SK-N-SH (cell line): Measurements from ENCODE around the gene PPAN. TPM values are rescaled to one million over a fixed set of nuclear protein-coding genes. Genes with fewer than 3 reads are reported as not detected.

Experiments
- CTCF ChIA-PET: fragments of 300-600, 350-600 bp; formaldehyde crosslinking; extraction: SDS; loops from one replicate; lab custom pipeline; 2021; lab: Yijun Ruan, JAX
- POLR2A ChIA-PET: fragments of 350-600 bp; sonication (Branson Sonifier 250); formaldehyde crosslinking; extraction: SDS; loops from one replicate; lab custom pipeline; 2020; ENCODE audit warnings: antibody characterized with exemption, inconsistent platforms; lab: Yijun Ruan, JAX
- DNase-seq: peaks from one replicate; pipeline ENCODE4 v3.0.0; 2012
- H2AFZ ChIP-seq: fragments of 200-600 bp; sonication (generic); 2 replicates; pipeline ENCODE4 v1.8.1; 2016; ENCODE audit warnings: antibody characterized with exemption, mild to moderate bottlenecking, low read depth
- H3F3A ChIP-seq: fragments of 200-600 bp; sonication (generic); replicated peaks from 2 replicates; pipeline ENCODE3; 2016; ENCODE audit warnings: antibody characterized with exemption, mild to moderate bottlenecking; ENCODE audit not compliant: insufficient read depth
- H3K27ac ChIP-seq, 2 experiments: fragments of 200-500 bp in 1 of 2; fragments of 200-600 bp in 1 of 2; sonication (Bioruptor generic) in 1 of 2; sonication (generic), shearing (Covaris generic) in 1 of 2; 2 replicates each; pipeline versions ENCODE4 v1.5.1 to v1.6.1; 2014 to 2016; ENCODE audit warnings: low read depth in 2 of 2, inconsistent platforms in 1 of 2, low read length in 1 of 2, mild to moderate bottlenecking in 1 of 2, mixed read lengths in 1 of 2
- H3K27me3 ChIP-seq: fragments of 200-600 bp; sonication (generic), shearing (Covaris generic); 2 replicates; pipeline ENCODE4 v1.6.1; 2016; ENCODE audit warnings: mixed run types; ENCODE audit not compliant: insufficient read depth
- H3K36me3 ChIP-seq, 2 experiments: fragments of 200-500 bp in 1 of 2; fragments of 200-600 bp in 1 of 2; sonication (Bioruptor generic) in 1 of 2; sonication (generic) in 1 of 2; replicated peaks in 1 of 2; 2 replicates each; pipeline versions ENCODE3 to v1.5.1; 2014 to 2016; ENCODE audit warnings: low read length in 1 of 2, mild to moderate bottlenecking in 1 of 2; ENCODE audit not compliant: insufficient read depth in 2 of 2, control insufficient read depth in 1 of 2
- H3K4me1 ChIP-seq, 2 experiments: fragments of 200-500 bp in 1 of 2; fragments of 200-600 bp in 1 of 2; sonication (Bioruptor generic) in 1 of 2; sonication (generic), shearing (Covaris generic) in 1 of 2; 2 replicates each; pipeline versions ENCODE4 v1.5.1 to v1.6.1; 2014 to 2016; ENCODE audit warnings: low read depth in 1 of 2, low read length in 1 of 2, mixed run types in 1 of 2; ENCODE audit not compliant: insufficient read depth in 2 of 2, control insufficient read depth in 1 of 2
- H3K4me2 ChIP-seq: fragments of 200-600 bp; sonication (generic), shearing (Covaris generic); 2 replicates; pipeline ENCODE4 v1.6.1; 2017; ENCODE audit warnings: mixed run types
- H3K4me3 ChIP-seq, 2 experiments: fragments of 200-500 bp in 1 of 2; fragments of 200-600 bp in 1 of 2; sonication (Bioruptor generic) in 1 of 2; sonication (generic), shearing (Covaris generic) in 1 of 2; 2 replicates each; pipeline versions ENCODE4 v1.5.1 to v1.8.1; 2014 to 2016; ENCODE audit warnings: low read depth in 2 of 2, inconsistent platforms in 1 of 2, low read length in 1 of 2, mild to moderate bottlenecking in 1 of 2, mixed read lengths in 1 of 2, moderate library complexity in 1 of 2
- H3K79me2 ChIP-seq: fragments of 200-600 bp; sonication (generic); 2 replicates; pipeline ENCODE4 v1.8.1; 2017; ENCODE audit warnings: mild to moderate bottlenecking; ENCODE audit not compliant: insufficient read depth
- H3K9ac ChIP-seq: fragments of 200-600 bp; sonication (generic); 2 replicates; pipeline ENCODE4 v1.6.1; 2017; ENCODE audit warnings: mixed run types
- H3K9me2 ChIP-seq: fragments of 200-600 bp; sonication (generic); 2 replicates; pipeline ENCODE4 v1.6.1; 2017; ENCODE audit warnings: mixed run types
- H3K9me3 ChIP-seq: fragments of 200-600 bp; sonication (generic); 2 replicates; pipeline ENCODE4 v1.6.1; 2017; ENCODE audit warnings: mixed run types, mild to moderate bottlenecking, moderate library complexity
- H4K20me1 ChIP-seq: fragments of 200-600 bp; sonication (generic); 2 replicates; pipeline ENCODE4 v1.6.1; 2017; ENCODE audit warnings: mild to moderate bottlenecking, mixed run types; ENCODE audit not compliant: insufficient read depth
- ELF1 ChIP-seq: IDR thresholded peaks from 2 replicates; pipeline ENCODE4 v1.4.0; 2012
- EP300 ChIP-seq, 2 experiments: IDR thresholded peaks; 2 replicates each; pipeline versions ENCODE4 v1.4.0 to v1.6.1; 2012; ENCODE audit warnings: borderline replicate concordance in 1 of 2, low read depth in 1 of 2, low read length in 1 of 2
- EZH2phosphoT487 ChIP-seq: fragments of 200-600 bp; sonication (generic); IDR thresholded peaks from 2 replicates; pipeline ENCODE4 v1.6.1; 2017; ENCODE audit warnings: low read depth, mixed run types, mild to moderate bottlenecking, antibody characterized with exemption, moderate library complexity, borderline replicate concordance
- FOSL2 ChIP-seq: IDR thresholded peaks from 2 replicates; pipeline ENCODE4 v1.4.0; 2012; ENCODE audit warnings: low read depth, mild to moderate bottlenecking, moderate library complexity, borderline replicate concordance
- FOXJ3 ChIP-seq: sonication (generic); formaldehyde crosslinking; IDR thresholded peaks from 2 replicates; pipeline ENCODE4 v1.5.1; 2020; ENCODE audit warnings: mild to moderate bottlenecking, missing genetic modification reagents
- GABPA ChIP-seq: IDR thresholded peaks from 2 replicates; pipeline ENCODE4 v1.4.0; 2012; ENCODE audit warnings: low read depth, mild to moderate bottlenecking
- GATA2 ChIP-seq: sonication (generic); formaldehyde crosslinking; IDR thresholded peaks from 2 replicates; pipeline ENCODE4 v1.5.0; 2020; ENCODE audit warnings: mild to moderate bottlenecking, missing genetic modification reagents
- JUND ChIP-seq: IDR thresholded peaks from 2 replicates; pipeline ENCODE4 v1.4.0; 2012
- MAX ChIP-seq: IDR thresholded peaks from 2 replicates; pipeline ENCODE4 v1.4.0; 2012; ENCODE audit warnings: low read depth
- MEF2A ChIP-seq: IDR thresholded peaks from 2 replicates; pipeline ENCODE4 v1.4.0; 2012; ENCODE audit warnings: low read depth, borderline replicate concordance
- MXI1 ChIP-seq: IDR thresholded peaks from 2 replicates; pipeline ENCODE4 v1.6.1; 2012; ENCODE audit warnings: mild to moderate bottlenecking, low read depth, low read length, improper control_type of control experiment
- NFIC ChIP-seq: IDR thresholded peaks from 2 replicates; pipeline ENCODE4 v1.4.0; 2012; ENCODE audit warnings: borderline replicate concordance
- NRF1 ChIP-seq: IDR thresholded peaks from 2 replicates; pipeline ENCODE4 v1.6.1; 2012; ENCODE audit warnings: low read depth, mild to moderate bottlenecking, low read length
- POLR2AphosphoS5 ChIP-seq: IDR thresholded peaks from 2 replicates; pipeline ENCODE4 v1.6.1; 2012; ENCODE audit warnings: low read depth, low read length
- RFX5 ChIP-seq: IDR thresholded peaks from 2 replicates; pipeline ENCODE4 v1.6.1; 2012; ENCODE audit warnings: mild to moderate bottlenecking, improper control_type of control experiment, low read length
- RXRA ChIP-seq: IDR thresholded peaks from 2 replicates; pipeline ENCODE4 v1.4.0; 2012; ENCODE audit warnings: low read depth, mild to moderate bottlenecking, borderline replicate concordance
- SMC3 ChIP-seq: IDR thresholded peaks from 2 replicates; pipeline ENCODE4 v1.6.1; 2012; ENCODE audit warnings: low read depth, low read length, improper control_type of control experiment
- TCF12 ChIP-seq: IDR thresholded peaks from 2 replicates; pipeline ENCODE4 v1.4.0; 2012
- YY1 ChIP-seq: IDR thresholded peaks from 2 replicates; pipeline ENCODE4 v1.4.0; 2012; ENCODE audit warnings: low read depth, mild to moderate bottlenecking
- WGBS: methylation state at CpG from one replicate; pipeline ENCODE4 v1.1.6; 2017; ENCODE audit warnings: low lambda C conversion rate; 5-methylcytosine and 5-hydroxymethylcytosine counted together
- polyA plus RNA-seq, 3 experiments: library from polyadenylated mRNA; depleted of rRNA; stranded (reverse); fragments of >200 nt; gene quantifications; 2 replicates each; pipeline ENCODE4 v1.2.3, GENCODE V29; 2012

PPAN gene
- polyA plus RNA-seq, 1 of the 3 experiments (the other 2 are of a cell fraction): 75.6 TPM

GRCh38 chr19:10116085-10116865 is 10.1 kb downstream of the PPAN start:
- no peak overlapping the region for H3K4me3 ChIP-seq
- no peak overlapping the region for H3K27ac ChIP-seq
- no peak for TF ChIP-seq NRF1
- no peak for TF ChIP-seq MAX
- TF ChIP-seq SMC3: no peak
- WGBS: 84% methylated on average over 16 of the region's 35 CpGs
- peaks cover 36% of the 10 kb centered on the region for H3F3A ChIP-seq
- ChIA-PET CTCF (interaction anchor here (1.4 to 6.4 kb wide), 3 partner anchors 8 to 133 kb away, joined by 7 to 58 read pairs (median 14); partner anchors contain the start of gene PPAN), POLR2A (interaction anchor here (0.7 to 4.5 kb wide), 7 partner anchors 9 to 136 kb away, joined by 3 to 35 read pairs (median 3); partner anchors contain the start of genes DNMT1, MRPL4 and PPAN)
- H3K9ac ChIP-seq: no peak overlapping the region
- no peaks in the 10 kb centered on the region for H3K9me3 ChIP-seq
- H3K79me2 ChIP-seq: peaks cover 25% of the 10 kb centered on the region
- H4K20me1 ChIP-seq: peaks cover 11% of the 10 kb centered on the region; the same call in 1 of the 2 replicates
- DNase-seq: no peak
- H3K4me1 ChIP-seq: peaks cover 3 to 13% of the 10 kb centered on the region in 2 experiments; a peak in 1 of 4 replicates
- peaks cover 12 to 39% of the 10 kb centered on the region in 2 experiments for H3K36me3 ChIP-seq
- no peaks in the 10 kb centered on the region for H3K9me2 ChIP-seq
- no peaks in the 10 kb centered on the region for H3K27me3 ChIP-seq
- H3K4me2 ChIP-seq: no peak overlapping the region
- H2AFZ ChIP-seq: no peak overlapping the region

- Histone ChIP-seq H3K36me3 (peaks cover 12 to 36% of the 10 kb centered on the region in 2 experiments), H3K27ac (no peak overlapping the region), H3K4me3 (no peak overlapping the region), H4K20me1 (peaks cover 11% of the 10 kb centered on the region; the same call in 1 of the 2 replicates), H3K79me2 (peaks cover 25% of the 10 kb centered on the region), H2AFZ (no peak overlapping the region), H3F3A (peaks cover 42% of the 10 kb centered on the region), H3K27me3 (no peaks in the 10 kb centered on the region), H3K4me1 (peaks cover 3 to 13% of the 10 kb centered on the region in 2 experiments; a peak in 1 of 4 replicates), H3K9ac (no peak overlapping the region), H3K9me3 (no peaks in the 10 kb centered on the region), H3K9me2 (no peaks in the 10 kb centered on the region), H3K4me2 (no peak overlapping the region)
- TF ChIP-seq SMC3: no peak
- TF ChIP-seq GABPA: no peak
- no peak for TF ChIP-seq POLR2AphosphoS5
- TF ChIP-seq EP300 (IDR thresholded peaks at IDR 0.05; ENCODE audit: borderline replicate concordance in 1 of 2, low read depth in 1 of 2, low read length in 1 of 2): no peak
- no peak for TF ChIP-seq FOXJ3 (CRISPR knock-in tag)
- no peak for TF ChIP-seq FOSL2
- TF ChIP-seq JUND: no peak
- TF ChIP-seq GATA2: no peak
- TF ChIP-seq EZH2phosphoT487: no peak
- no peak for TF ChIP-seq ELF1
- no peak for TF ChIP-seq MEF2A
- TF ChIP-seq MXI1: no peak
- no peak for TF ChIP-seq RFX5
- TF ChIP-seq NFIC: no peak
- TF ChIP-seq TCF12: no peak
- no peak for TF ChIP-seq YY1
- TF ChIP-seq NRF1: no peak
- TF ChIP-seq RXRA: no peak
- TF ChIP-seq MAX: no peak
- POLR2A ChIA-PET: interaction anchor here (1.3 to 4.5 kb wide), 4 partner anchors 10 to 135 kb away, joined by 3 to 35 read pairs (median 9); partner anchors contain the start of genes DNMT1, MRPL4 and PPAN
- CTCF ChIA-PET: interaction anchor here (0.9 to 6.4 kb wide), 5 partner anchors 9 to 133 kb away, joined by 3 to 58 read pairs (median 11); partner anchors contain the start of gene PPAN
- WGBS: 92% methylated on average over 11 of the region's 21 CpGs
- no peak for DNase-seq
Measured at GRCh38 chr19:10116866-10117616, 10.9 kb downstream of the PPAN start.
